Measurements from ENCODE around the gene ANXA6.
"Not testable (repeated sequence)": the region's sequence is repeated elsewhere in the genome, so short reads cannot be mapped to it uniquely, and the experiment has no call there.

Gene ANXA6

DNA sequence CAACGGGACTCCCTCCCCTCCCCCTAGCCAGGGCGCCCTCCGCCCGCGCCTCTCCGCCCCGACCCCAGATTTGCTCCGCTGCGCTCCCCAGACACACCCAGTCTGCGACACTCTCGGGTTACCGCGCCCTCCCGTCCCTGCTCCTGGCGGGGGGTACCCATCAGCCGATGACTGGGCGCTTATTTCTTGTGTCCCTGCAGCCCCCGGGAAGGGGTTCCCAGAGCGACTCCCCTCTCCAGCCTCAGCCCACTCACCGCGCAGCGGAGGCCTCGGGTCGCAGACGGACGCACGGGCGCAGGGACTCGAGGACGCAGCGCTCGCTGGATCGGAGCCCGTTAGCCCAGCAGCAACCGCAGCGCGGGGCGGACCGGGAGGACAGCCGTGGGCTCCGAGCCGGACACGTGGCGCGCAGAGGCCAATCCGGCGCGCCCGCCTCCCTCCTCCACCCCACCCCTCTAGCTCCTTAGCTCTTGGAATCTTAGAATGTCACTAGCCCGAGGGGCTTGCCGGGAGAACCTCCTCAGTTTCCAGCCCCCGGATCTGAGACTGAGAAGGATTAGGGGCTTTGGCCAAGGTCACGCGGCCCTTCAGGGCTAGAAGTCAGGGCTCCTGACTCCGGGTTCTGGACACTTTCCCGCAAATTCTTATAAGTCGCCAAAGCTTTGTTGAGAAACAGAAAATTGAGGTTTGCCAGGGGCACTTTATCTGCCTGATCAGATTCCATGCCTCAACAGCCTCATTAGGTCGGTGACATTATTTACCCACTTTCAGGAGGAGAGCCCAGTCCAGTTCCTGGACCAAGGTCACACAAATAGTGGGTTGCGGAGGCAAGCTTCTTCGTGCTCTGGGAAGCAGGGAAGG, at the start of gene ANXA6:
ANXA6 (minus strand) TSS at position 354 of the 861 bp plus-strand sequence. CDS start 9,878 bp downstream, outside the sequence.
- Histone ChIP-seq H3K27me3 (ENCODE audit: control insufficient read depth, insufficient read depth, low read length) (no peaks in the 10 kb centered on the region), H3K9me3 (ENCODE audit: control insufficient read depth, insufficient read depth, low read length) (no peaks in the 10 kb centered on the region), H3K36me3 (ENCODE audit: control insufficient read depth, insufficient read depth, low read length) (no peaks in the 10 kb centered on the region), H3K4me1 (ENCODE audit: control insufficient read depth, insufficient read depth, low read length) (peaks cover 4% of the 10 kb centered on the region; the same call in 1 of the 2 replicates), H3K27ac (ENCODE audit: low read length) (no peak within 1 kb of the TSS), H3K4me3 (ENCODE audit: low read length) (peak within 1 kb of the TSS; percentile 86)
- peak; percentile 66 for DNase-seq (ENCODE audit: low read depth, low spot score)
- no CpG with 5 or more reads among the region's 60 CpGs for WGBS (ENCODE audit: insufficient coverage, insufficient read length)

DNA sequence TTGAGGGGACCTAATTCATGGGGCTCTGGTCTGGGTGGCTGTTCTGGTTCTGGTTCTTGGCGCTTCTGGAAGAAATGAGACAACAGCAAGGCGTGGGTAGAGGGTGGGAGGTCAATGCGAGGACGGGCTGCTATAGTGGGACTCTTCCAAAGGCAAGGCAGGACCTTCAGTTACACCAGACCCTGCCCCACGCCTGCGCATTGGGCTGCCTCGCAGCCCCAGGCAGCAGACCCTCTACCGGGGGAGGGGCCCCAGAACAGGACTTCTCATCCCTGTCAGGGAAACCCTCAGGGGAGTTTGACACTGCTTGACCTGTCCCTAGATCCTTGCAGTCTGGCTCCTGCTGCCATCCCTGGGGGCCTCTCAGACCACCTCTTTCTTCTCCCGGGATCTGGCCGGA, 47.8 kb upstream of the ANXA6 start:
- Histone ChIP-seq H3K9me3 (ENCODE audit: control insufficient read depth, insufficient read depth, low read length) (no peaks in the 10 kb centered on the region), H3K27ac (ENCODE audit: low read length) (no peak overlapping the region), H3K4me3 (ENCODE audit: low read length) (no peak overlapping the region), H3K27me3 (ENCODE audit: control insufficient read depth, insufficient read depth, low read length) (no peaks in the 10 kb centered on the region), H3K36me3 (ENCODE audit: control insufficient read depth, insufficient read depth, low read length) (no peaks in the 10 kb centered on the region), H3K4me1 (ENCODE audit: control insufficient read depth, insufficient read depth, low read length) (no peaks in the 10 kb centered on the region)
- no CpG with 5 or more reads among the region's 10 CpGs for WGBS (ENCODE audit: insufficient coverage, insufficient read length)
- no peak for DNase-seq (ENCODE audit: low read depth, low spot score)

DNA sequence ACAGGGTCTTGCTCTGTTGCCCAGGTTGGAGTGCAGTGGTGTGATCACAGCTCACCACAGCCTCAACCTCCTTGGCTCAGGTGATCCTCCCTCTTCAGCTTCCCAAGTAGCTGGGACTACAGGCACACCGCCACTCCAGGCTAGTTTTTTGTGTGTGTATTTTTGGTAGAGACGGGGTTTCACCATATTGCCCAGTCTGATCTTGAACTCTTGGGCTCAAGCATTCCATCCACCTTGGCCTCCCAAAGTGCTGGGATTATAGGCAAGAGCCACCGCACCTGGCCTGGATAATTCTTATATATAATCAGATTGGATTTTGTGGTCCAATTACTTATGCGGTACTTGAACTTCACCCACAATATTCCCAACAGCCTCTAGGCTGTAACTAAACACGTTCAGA, 46.5 kb upstream of the ANXA6 start:
- Histone ChIP-seq H3K36me3 (ENCODE audit: control insufficient read depth, insufficient read depth, low read length) (no peaks in the 10 kb centered on the region), H3K9me3 (ENCODE audit: control insufficient read depth, insufficient read depth, low read length) (no peaks in the 10 kb centered on the region), H3K4me1 (ENCODE audit: control insufficient read depth, insufficient read depth, low read length) (no peaks in the 10 kb centered on the region), H3K27ac (ENCODE audit: low read length) (no peak overlapping the region), H3K27me3 (ENCODE audit: control insufficient read depth, insufficient read depth, low read length) (no peaks in the 10 kb centered on the region), H3K4me3 (ENCODE audit: low read length) (no peak overlapping the region)
- no peak for DNase-seq (ENCODE audit: low read depth, low spot score)
- no CpG with 5 or more reads among the region's 5 CpGs for WGBS (ENCODE audit: insufficient coverage, insufficient read length)

DNA sequence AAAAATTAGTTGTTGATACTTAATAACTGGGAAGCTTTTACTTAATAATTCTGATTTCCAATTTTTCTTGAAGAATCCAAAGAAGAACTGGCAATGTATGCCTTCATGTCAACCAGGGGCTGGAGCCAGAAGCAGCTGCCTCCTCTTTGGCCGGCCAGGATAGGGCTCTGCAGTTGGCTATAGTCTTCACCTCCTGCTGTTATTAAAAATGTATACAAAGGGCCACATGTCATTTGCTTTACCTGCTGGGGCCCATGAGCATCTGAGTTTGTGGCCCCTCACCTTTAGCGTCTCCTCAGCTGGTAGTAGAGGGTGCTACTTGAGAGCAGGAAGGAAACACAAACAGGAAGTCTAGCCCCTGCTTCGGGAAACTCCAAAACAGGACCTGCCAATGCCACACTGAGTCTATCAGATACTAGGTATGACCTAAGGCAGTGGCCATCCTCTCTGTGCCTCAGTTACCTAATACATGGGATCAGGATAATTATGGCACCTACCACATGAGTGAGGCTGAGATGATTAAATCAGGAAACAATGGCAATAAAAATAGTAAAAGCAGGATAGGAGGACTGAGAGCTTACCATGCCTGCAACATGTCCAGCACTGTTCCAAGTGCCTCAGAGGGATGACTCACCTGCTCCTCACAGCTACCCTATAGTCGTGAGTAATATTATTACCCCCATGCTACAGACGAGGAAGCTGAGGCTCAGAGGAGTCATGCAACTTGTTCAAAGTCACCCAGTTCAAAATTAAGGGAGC, 45.0 kb upstream of the ANXA6 start:
- Histone ChIP-seq H3K27ac (ENCODE audit: low read length) (no peak overlapping the region), H3K36me3 (ENCODE audit: control insufficient read depth, insufficient read depth, low read length) (no peaks in the 10 kb centered on the region), H3K27me3 (ENCODE audit: control insufficient read depth, insufficient read depth, low read length) (no peaks in the 10 kb centered on the region), H3K4me3 (ENCODE audit: low read length) (no peak overlapping the region), H3K9me3 (ENCODE audit: control insufficient read depth, insufficient read depth, low read length) (no peaks in the 10 kb centered on the region), H3K4me1 (ENCODE audit: control insufficient read depth, insufficient read depth, low read length) (0 out of 2 replicates have a peak, but pooled peaks cover 1% of the 10 kb centered on the region)
- no CpG with 5 or more reads among the region's 5 CpGs for WGBS (ENCODE audit: insufficient coverage, insufficient read length)
- no peak for DNase-seq (ENCODE audit: low read depth, low spot score)

DNA sequence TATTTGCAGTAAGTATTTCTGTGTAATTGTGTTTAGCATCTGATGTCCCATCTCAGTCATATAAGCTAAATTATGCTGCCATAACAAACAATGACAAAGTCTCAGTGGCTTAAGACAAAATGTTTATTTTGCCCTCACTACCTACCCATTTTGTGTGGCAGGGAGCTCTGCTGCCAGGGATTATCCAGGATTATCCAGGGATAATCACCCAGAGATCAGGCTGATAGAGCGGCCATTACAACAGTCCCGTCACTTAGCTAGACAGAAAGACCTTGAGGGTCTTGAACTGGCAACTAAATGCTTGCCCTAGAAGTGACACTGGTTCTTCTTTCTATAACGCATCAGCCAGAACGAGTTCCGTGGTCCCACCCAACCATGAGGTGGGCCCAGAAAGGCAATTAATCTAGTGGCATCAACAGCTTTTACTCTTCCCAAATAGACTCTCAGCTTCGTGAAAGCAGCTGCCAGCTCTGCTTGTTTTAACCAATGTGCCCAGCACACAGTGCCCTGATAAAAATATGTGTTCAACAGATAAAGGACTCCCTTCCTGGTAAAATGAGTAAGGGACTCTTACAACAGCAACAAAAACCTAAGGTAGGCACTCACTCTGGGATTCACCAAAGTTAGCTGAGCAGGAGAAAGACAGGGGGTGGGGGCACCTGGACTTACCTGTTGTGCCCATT, 43.5 kb upstream of the ANXA6 start:
- DNase-seq (ENCODE audit: low read depth, low spot score) = no peak
- no CpG with 5 or more reads among the region's 6 CpGs for WGBS (ENCODE audit: insufficient coverage, insufficient read length)
- Histone ChIP-seq H3K9me3 (ENCODE audit: control insufficient read depth, insufficient read depth, low read length) (no peaks in the 10 kb centered on the region), H3K4me1 (ENCODE audit: control insufficient read depth, insufficient read depth, low read length) (0 out of 2 replicates have a peak, but pooled peaks cover 1% of the 10 kb centered on the region), H3K27me3 (ENCODE audit: control insufficient read depth, insufficient read depth, low read length) (no peaks in the 10 kb centered on the region), H3K27ac (ENCODE audit: low read length) (no peak overlapping the region), H3K36me3 (ENCODE audit: control insufficient read depth, insufficient read depth, low read length) (no peaks in the 10 kb centered on the region), H3K4me3 (ENCODE audit: low read length) (no peak overlapping the region)

DNA sequence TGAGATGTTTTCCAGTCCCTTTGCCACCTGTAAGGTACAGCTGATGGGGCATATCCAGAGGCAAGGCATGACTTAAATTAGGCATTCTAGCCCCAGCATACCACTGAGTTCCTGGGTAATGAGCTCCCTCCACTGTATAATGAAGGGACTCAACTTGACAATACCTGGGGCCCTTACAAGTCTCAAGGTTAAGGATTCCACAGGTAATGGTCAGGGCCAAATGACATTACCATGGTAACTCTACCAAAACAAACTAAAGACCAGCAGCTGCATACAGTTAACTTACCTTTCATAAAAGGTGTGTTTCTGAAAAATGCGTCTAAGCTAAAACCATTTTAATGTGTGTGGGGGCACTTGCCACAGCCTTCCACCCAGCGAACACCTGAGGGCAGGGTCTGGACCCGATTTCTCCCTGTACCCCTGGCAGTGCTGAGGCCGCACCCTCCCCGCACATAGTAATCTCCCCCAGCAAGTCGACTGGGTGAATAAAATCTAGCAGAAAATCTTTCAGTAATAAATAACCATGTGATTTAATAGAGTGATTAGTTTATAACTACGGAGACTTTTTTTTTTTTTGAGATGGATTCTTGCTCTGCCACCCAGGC, 42.1 kb upstream of the ANXA6 start:
- no CpG with 5 or more reads among the region's 7 CpGs for WGBS (ENCODE audit: insufficient coverage, insufficient read length)
- Histone ChIP-seq H3K27ac (ENCODE audit: low read length) (no peak overlapping the region), H3K9me3 (ENCODE audit: control insufficient read depth, insufficient read depth, low read length) (no peaks in the 10 kb centered on the region), H3K36me3 (ENCODE audit: control insufficient read depth, insufficient read depth, low read length) (no peaks in the 10 kb centered on the region), H3K27me3 (ENCODE audit: control insufficient read depth, insufficient read depth, low read length) (no peaks in the 10 kb centered on the region), H3K4me1 (ENCODE audit: control insufficient read depth, insufficient read depth, low read length) (0 out of 2 replicates have a peak, but pooled peaks cover 1% of the 10 kb centered on the region), H3K4me3 (ENCODE audit: low read length) (no peak overlapping the region)
- no peak for DNase-seq (ENCODE audit: low read depth, low spot score)

DNA sequence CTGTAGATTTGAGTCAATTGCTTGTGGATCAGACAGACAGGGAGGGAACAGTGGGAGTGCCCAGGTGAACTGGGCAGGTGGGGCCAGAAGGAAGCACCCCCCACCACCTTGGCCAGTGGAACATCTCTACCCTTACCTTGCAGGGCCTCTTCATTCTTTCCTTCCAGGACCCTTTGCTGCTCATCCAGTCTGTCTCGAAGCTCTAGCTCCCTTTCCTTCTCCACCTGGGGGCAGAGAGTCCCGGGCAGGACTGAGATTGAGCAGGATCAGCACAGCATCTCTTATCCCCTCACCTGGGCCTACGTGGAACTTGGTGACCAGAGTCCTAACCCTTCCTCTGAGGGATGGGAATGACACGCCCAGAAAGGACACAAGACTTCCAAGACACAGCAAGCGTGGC, 41.3 kb upstream of the ANXA6 start:
- no peaks in the 10 kb centered on the region for H3K36me3 ChIP-seq (ENCODE audit: control insufficient read depth, insufficient read depth, low read length)
- DNase-seq (ENCODE audit: low read depth, low spot score) = no peak
- H3K27me3 ChIP-seq (ENCODE audit: control insufficient read depth, insufficient read depth, low read length) = no peaks in the 10 kb centered on the region
- H3K4me3 ChIP-seq (ENCODE audit: low read length) = no peak overlapping the region
- no peaks in the 10 kb centered on the region for H3K9me3 ChIP-seq (ENCODE audit: control insufficient read depth, insufficient read depth, low read length)
- no CpG with 5 or more reads among the region's 5 CpGs for WGBS (ENCODE audit: insufficient coverage, insufficient read length)
- no peak overlapping the region for H3K27ac ChIP-seq (ENCODE audit: low read length)
- H3K4me1 ChIP-seq (ENCODE audit: control insufficient read depth, insufficient read depth, low read length) = 0 out of 2 replicates have a peak, but pooled peaks cover 1% of the 10 kb centered on the region

DNA sequence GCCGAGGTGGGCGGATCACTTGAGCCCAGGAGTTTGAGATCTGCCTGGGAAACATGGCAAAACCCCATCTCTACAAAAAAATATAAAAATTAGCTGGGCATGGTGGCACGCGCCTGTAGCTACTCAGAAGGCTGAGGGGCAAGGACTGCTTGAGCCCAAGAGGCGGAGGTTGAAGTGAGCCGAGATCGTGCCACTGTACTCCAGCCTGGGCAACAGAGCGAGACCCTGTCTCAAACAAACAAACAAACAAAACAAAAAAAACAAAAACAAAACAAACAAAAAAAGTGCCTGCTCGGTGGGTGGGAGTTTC, 39.7 kb upstream of the ANXA6 start:
- DNase-seq (ENCODE audit: low read depth, low spot score); H3K4me1 ChIP-seq (ENCODE audit: control insufficient read depth, insufficient read depth, low read length); H3K4me3 ChIP-seq (ENCODE audit: low read length); H3K9me3 ChIP-seq (ENCODE audit: control insufficient read depth, insufficient read depth, low read length); H3K27ac ChIP-seq (ENCODE audit: low read length); H3K36me3 ChIP-seq (ENCODE audit: control insufficient read depth, insufficient read depth, low read length); H3K27me3 ChIP-seq (ENCODE audit: control insufficient read depth, insufficient read depth, low read length): not testable (repeated sequence)
- no CpG with 5 or more reads among the region's 9 CpGs for WGBS (ENCODE audit: insufficient coverage, insufficient read length)

DNA sequence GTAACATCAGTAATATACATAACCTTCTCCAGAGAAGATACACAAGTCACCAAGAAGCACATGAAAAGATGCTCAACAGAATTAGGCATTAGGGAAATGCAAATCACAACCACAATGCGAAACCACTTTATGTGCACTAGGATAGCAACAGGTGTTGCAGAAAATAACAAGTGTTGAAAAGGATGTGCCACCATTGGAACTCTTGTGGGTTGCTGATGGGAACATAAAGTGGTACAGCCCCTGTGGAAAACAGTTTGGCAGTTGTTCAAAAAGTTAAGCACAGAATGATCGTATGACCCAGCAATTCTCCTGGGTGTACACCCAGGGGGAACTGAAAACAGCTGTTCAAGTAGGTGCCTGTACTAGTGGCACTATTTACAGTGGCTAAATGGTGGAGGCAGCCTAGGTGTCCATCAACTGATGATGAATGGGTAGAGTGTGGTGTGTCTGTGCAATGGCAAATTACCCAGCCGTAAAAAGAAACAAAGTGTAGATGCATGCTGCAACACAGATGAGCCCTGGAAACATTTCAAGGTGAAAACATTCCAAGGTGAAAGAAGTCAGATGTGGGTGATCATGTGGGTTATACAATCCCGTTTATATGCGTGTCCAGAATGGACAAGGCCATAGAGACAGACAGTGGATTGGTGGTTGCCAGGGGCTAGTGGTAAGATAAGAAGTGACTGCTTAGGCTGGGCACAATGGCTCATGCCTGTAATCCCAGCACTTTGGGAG, 39.1 kb upstream of the ANXA6 start:
- no CpG with 5 or more reads among the region's 5 CpGs for WGBS (ENCODE audit: insufficient coverage, insufficient read length)
- Histone ChIP-seq H3K36me3 (ENCODE audit: control insufficient read depth, insufficient read depth, low read length) (no peaks in the 10 kb centered on the region), H3K9me3 (ENCODE audit: control insufficient read depth, insufficient read depth, low read length) (no peaks in the 10 kb centered on the region), H3K27ac (ENCODE audit: low read length) (no peak overlapping the region), H3K27me3 (ENCODE audit: control insufficient read depth, insufficient read depth, low read length) (no peaks in the 10 kb centered on the region), H3K4me1 (ENCODE audit: control insufficient read depth, insufficient read depth, low read length) (0 out of 2 replicates have a peak, but pooled peaks cover 1% of the 10 kb centered on the region), H3K4me3 (ENCODE audit: low read length) (no peak overlapping the region)
- DNase-seq (ENCODE audit: low read depth, low spot score) = no peak
